Fibroblast of skin of left quadriceps (primary cell): ENCODE data around the gene CADM2.
"Not testable (repeated sequence)": the region's sequence is repeated elsewhere in the genome, so short reads cannot be mapped to it uniquely, and the experiment has no call there.

Experiments
- DNase-seq, 2 experiments: peaks; one replicate each; pipeline ENCODE4 v3.0.0-alpha.2; 2013; ENCODE audit warnings: low read depth in 2 of 2

CADM2 gene

DNA sequence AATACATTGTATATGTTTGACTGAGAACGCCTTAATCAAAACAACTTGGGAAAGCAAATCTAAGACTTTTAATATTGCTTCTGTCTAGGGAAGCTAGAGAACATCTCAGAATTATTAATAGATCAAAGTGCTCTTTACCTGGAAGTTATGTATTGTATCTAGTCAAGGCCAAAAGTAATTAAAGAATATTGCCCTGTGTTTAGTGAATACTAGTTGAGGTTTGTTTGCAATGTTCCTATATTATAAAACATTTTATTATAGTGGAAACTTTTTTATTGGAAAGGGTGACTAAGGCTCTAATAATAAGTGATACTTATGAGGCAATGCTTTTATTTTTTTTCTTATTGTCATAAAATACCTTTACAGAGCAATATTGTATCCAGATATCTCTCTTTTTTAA, 118.2 kb downstream of the CADM2 start:
- DNase-seq = no peak

DNA sequence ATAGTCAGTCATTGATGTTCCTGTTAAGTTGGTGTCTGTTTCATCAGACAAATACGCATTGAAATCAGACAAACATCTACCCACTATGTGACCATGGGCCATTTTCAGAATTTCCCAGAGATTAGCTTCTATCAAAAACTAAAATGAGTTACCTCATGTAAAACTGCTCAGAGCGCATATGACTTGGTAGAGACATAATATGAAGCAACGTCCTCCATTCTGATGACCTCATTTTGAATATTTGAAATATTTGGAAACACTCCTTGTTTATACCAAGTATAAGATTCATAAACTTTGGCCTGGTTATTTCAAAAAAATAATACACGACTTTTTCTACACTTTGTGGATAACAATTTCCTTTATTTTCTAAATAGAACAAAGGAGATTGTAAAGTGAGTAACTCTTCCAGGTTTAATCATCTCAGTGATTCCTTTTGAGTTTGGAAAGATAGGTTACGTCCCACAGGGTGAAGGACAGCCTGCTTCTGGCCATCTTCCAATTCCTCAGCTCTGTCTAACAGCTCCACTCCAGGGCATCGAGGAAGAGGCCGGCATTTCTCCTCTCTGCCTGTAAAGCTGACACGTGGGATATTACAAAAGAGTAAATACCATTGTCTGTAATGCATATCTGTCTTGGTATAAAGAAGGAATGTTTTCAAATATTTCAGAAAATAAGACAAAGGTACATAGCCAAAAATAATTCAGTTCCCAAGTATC, 122.6 kb downstream of the CADM2 start:
- DNase-seq = no peak

DNA sequence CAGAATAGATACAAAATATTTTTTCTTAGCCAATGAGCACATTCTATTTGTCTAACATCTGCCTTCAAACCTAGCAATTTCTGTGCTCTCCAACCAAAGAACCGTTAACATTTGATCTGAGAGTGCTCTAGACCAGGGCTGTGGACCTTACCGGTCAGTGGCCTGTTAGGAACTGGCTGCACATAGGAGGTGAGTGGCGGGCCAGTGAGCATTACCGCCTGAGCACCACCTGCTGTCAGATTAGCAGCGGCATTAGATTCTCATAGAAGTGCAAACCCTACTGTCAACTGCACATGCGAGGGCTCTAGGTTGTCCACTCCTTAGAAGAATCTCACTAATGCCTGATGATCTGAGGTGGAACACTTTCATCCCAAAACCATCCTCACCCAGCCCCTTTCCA, 131.7 kb downstream of the CADM2 start:
- DNase-seq = no peak

DNA sequence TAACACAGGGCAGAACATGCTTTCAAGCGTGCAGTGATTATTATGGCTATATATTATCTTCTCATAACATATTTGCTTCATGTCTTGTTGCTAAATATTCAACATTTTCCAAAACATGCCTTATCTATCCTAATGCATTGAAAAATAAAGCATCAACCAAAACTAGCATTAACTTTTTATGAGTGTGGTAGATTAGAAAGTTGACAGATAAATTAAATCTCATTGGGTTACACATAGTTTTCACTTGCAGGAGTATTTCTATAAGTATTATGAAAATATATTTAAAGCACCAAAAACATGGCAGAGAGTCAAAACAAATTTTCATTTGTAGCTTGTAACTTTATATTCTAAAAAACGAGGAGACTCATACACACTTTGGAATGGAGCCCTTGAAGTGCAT, 141.5 kb downstream of the CADM2 start:
- no peak for DNase-seq

DNA sequence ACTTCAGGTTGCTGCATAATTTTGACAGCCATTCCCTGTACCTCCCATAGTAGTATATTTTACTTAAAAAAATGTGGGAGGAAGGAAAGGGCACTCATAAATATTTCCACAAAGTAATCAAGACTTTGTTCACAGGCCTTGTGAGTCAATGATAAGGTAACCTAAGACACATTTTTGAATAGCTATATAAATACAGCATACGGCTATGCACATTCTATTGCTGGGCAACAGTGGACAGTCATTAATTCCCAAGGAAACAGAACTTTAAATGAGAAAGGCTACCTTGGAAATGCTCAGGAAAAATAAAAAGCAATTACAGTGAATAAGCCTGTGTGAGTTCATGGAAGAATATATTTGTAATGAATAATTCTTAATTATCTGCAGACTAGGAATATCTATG, 144.0 kb downstream of the CADM2 start:
- no peak for DNase-seq

DNA sequence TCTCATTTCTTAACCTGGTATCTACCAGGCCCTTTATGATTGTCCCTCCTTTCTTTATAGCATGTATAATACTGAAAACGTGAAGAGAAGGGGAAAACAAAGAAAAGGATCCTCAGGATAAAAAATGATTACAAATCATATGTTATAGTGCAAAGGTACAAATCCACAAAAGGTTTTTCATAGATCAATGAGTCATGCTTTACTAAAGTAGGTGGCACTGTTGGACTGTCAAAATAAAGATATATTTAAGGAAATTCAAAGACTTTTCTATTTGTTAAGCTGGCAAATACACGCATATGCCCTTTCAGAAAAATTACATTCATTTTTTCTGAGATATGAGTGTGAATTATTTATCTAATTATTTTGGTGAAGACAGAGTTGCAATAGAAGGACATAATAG, 151.6 kb downstream of the CADM2 start:
- no peak for DNase-seq

DNA sequence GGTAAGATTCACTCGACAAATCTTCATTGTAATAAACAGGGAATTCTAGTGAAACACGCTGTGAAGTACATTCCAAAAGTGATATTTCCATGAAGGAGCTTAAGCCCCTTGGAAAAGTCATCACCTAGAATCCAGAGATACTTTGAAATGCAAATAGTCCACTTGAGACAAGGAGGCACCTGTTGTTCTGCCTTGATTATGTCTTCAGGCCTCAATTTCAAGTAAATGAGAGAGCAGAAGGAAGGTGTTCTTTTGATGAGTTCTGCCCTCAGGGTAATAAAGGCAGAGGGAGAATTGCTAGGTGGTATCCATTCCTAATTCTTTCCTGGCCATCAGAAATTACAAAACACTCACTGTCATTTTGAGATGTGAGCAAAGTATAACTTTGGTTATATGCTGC, 162.1 kb downstream of the CADM2 start:
- DNase-seq = no peak

DNA sequence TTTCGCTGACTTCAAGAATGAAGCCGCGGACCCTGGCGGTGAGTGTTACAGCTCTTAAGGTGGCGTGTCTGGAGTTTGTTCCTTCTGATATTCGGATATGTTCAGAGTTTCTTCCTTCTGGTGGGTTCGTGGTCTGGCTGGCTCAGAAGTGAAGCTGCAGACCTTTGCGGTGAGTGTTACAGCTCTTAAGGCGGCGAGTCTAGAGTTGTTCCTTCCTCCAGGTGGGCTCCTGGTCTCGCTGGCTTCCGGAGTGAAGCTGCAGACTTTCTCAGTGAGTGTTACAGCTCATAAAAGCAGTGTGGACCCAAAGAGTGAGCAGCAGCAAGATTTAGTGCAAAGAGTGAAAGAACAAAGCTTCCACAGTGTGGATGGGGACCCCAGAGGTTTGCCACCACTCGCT, 174.1 kb downstream of the CADM2 start:
- DNase-seq = not testable (repeated sequence)

DNA sequence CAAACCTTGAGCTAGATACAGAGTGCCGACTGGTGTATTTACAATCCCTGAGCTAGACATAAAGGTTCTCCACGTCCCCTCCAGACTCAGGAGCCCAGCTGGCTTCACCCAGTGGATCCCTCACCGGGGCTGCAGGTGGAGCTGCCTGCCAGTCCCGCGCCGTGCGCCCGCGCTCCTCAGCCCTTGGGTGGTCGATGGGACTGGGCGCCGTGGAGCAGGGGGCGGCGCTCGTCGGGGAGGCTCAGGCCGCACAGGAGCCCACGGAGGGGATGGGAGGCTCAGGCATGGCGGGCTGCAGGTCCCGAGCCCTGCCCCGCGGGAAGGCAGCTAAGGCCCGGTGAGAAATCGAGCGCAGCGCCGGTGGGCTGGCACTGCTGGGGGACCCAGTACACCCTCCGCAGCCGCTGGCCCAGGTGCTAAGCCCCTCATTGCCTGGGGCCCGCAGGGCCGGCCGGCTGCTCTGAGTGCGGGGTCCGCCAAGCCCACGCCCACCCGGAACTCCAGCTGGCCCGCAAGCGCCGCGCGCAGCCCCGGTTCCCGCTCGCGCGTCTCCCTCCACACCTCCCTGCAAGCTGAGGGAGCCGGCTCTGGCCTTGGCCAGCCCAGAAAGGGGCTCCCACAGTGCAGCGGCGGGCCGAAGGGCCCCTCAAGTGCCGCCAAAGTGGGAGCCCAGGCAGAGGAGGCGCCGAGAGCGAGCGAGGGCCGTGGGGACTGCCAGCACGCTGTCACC, 175.1 kb downstream of the CADM2 start:
- not testable (repeated sequence) for DNase-seq

DNA sequence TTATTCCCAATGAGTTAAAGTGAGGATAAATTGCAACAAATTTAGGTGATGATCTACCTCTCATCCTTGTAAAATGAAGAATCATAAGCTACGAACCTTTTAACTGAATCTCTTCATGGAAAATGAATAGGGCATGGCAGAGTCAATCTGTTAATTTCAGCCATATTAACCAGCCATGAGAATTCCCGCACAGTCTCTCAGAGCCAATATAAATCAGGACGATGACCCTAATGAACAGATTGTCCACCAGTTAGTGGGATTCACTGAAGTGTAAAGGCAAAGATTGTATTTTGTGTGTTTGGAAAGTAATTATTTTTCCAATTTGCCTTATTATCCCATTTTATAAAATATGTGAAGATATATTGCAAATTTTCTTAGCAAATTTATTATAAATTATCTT, 183.8 kb downstream of the CADM2 start:
- DNase-seq = no peak

DNA sequence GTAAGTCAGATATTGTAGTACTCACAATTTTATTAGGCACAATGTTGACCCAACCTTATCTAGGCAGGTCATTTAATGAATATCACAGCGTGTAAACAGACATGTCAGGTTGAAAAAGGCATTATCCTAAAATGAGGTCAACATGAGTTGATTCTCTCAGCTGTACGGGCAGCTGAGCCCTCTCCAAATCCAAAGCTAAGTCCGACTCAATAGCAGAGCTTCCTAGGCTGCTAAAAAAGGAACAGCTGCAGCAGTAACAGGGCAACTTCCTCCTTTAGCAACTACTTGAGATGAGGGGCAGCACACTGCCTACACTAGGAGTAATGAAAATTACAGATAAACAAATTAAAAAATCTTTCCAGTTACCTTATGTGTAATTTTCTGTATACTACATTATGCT, 189.2 kb downstream of the CADM2 start:
- no peak for DNase-seq

DNA sequence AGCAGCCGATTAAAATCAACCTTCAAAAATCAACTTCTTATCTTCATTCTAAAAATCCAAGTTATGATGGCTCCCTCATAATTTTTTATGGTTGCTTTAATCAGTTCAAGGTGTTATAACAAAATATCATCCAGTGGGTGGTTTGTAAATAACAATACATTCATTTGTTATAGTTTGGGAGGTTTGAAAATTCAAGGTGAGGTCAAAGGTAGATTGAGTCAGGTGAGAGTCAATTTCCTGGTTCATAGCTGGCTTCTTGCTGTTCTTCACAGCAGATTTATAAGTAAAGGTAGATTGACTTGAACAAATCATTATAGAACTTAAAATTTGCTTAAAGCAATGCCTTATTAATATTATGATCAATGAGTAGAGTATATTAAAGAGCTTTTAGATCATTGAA, 192.8 kb downstream of the CADM2 start:
- no peak for DNase-seq

DNA sequence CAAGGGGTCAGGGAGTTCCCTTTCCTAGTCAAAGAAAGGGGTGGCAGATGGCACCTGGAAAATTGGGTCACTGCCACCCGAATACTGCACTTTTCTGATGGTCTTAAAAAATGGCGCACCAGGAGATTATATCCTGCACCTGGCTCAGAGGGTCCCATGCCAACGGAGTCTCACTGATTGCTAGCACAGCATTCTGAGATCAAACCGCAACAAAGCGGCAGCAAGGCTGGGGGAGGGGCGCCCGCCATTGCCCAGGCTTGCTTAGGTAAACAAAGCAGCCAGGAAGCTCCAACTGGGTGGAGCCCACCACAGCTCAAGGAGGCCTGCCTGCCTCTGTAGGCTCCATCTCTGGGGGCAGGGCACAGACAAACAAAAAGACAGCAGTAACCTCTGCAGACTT, 194.5 kb downstream of the CADM2 start:
- not testable (repeated sequence) for DNase-seq

DNA sequence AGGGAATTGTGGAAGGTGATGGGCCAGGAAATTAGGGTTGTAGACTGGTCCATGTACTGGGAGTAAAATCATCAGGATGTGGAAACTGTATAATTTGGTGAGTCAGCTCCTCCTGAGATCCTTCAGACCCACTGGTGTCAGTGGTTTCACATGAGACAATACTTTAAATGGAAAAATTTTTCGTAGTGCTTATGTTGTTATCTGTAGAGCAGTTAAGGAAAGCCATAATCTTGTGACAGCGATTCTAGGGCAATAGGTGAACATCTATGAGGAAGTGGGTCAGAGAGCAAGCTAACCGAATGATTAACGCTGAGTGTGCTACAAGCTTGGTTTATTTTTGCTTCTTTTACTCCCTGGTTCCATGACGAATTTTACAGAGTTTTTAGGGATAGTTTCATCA, 200.6 kb downstream of the CADM2 start:
- DNase-seq = no peak

DNA sequence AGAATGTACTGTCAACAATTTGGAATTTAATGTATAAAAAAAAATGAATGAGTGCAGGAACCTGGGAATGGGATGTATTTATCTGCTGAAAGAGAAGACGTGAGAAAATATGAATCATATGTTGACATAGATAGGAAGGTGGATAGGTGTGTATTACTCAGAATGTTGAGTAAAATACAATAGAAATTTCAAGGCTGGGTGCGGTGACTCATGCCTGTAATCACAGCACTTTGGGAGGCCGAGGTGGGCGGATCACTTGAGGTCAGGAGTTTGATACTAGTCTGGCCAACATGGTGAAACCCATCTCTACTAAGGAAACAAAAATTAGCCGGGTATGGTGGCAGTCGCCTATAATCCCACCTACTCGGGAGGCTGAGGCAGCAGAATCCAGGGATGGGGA, 202.8 kb downstream of the CADM2 start:
- DNase-seq = no peak

DNA sequence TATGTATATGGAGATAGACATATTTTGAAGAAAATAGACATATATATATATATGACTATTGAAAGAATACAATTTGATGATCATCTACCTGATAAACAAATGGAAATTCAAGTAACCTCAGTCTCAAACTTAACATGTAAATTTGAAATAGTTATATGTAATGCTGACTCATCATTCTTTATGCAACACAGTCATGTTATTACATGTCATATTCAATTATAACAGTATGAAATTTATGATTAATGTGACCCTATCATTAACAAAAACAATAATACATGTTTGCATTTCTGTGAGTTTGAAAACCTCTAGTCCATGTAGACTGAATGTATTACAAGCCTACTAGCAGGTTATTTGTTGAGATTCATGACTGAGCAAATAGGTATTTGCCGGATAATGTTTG, 204.1 kb downstream of the CADM2 start:
- DNase-seq = no peak

DNA sequence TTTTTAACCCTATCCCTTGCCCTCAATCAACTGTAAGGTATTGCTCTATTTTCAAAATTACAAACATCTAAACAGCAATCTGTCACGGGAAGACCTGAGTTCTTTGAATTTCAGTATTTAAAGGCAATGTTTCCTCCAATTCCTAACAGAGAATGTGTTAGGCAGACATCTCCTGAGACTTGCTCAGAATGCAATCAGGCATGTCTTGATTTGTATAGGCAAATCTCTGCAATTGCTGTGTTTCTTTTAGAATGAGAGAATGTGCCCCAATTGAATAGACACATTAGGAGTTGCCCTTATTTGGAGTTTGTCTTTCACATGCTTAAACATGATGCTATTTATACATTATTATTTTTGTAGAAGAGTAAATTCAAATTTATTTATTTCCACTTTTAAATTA, 205.6 kb downstream of the CADM2 start:
- no peak for DNase-seq

DNA sequence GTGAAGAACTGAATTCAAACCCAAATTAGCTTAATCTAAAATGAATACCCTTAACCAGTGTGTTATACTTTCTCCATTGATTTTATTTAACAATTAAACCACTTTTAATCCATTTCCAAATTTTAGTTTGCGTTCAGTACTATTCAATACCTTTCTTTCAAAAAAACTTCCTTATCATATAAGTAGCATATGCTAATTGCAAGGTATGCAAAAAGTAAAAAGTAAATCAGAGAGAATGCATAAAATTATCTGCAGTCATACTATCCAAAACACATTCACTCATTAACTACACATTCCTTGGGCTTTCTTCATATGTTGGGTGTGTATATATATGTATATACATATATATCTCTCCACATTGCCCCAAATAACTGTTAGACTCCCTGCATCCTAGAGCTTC, 208.8 kb downstream of the CADM2 start:
- DNase-seq = no peak

DNA sequence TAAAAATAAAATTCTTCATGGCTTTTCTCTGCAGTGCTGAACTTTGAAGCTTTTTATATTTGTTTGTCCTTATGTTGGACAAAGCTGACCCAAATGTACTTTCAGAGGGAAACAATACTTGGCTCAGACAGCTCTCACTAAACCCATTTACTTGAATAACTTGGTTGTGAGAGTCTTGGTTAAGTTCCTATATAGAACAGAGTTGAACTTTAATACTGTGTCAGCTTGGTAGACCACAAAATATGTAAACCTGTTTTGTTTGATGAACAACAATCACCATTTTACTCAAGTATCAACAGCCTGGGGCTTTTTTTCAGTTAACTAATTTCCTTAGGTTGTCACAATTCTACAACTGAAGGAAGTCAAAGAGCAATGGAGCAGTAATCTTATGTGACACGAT, 211.9 kb downstream of the CADM2 start:
- no peak for DNase-seq

DNA sequence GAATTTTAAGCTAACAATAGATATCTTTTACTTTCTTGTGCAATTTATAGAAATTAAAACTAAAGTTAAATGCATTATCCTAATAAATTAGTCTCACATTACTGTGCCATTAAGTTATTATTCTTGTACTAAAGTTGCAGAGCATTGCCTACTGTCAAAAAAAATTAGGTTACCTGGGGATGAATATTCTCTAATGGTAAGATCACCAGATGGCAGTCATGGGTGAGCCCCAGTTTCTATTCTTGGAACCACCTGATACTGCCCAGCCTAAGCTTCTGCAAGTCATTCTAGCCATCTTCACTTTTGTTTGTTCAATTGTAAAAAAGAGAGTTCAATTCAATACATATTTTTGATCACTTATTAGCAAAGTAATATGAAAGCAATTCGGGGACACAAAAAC, 213.2 kb downstream of the CADM2 start:
- DNase-seq = no peak

DNA sequence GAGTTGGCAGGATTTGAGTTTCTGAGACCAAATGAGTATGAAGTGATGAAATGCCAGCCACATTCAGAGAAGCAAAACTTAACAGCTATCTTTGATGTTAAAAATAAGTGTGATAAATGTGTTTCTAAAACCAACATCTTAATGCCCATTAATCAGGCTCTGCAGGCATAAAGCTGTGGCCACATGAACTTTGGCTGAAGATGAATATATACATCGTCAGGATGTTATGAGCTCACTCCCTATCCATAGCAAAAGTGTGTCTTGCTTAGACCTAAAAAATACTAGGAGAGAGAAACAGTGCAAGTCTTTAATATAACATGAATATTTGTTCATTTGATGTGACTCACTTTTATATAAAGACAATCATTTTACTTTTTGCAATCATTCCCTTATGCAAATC, 218.0 kb downstream of the CADM2 start:
- no peak for DNase-seq

DNA sequence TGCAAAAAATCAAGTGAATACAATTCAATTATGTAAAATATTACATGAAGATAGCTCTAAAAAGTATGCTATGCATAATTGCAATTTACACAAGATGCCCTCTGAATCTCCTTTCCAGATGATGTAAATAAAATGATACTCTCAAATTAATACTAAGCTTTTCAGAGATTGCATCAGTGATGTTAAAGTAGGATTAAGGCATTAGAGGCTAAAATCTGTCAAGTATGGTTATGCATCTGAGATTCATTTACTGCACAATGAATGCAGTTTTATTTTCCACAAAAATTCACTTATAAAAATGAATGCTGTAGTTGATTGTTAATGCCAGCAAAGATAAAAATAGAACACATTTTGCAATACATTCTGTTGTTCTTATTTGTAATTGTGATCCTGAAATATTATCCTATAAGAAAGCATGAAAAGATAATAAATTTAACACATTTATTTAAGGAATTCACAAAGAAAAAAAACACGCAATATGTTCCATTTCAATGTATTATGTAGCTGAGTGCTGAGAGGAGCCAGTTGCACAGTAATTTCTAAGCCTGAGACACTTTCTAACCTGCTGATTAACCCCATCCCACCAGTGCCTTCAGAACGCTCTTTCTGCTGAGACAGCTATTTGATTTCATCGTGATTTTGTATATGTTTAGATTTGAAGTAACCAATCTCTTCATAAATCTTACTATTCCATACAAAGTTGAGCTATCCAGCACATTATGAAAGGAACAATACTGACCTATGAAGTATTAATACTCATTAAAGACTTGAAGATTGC, 224.4 kb downstream of the CADM2 start:
- no peak for DNase-seq

DNA sequence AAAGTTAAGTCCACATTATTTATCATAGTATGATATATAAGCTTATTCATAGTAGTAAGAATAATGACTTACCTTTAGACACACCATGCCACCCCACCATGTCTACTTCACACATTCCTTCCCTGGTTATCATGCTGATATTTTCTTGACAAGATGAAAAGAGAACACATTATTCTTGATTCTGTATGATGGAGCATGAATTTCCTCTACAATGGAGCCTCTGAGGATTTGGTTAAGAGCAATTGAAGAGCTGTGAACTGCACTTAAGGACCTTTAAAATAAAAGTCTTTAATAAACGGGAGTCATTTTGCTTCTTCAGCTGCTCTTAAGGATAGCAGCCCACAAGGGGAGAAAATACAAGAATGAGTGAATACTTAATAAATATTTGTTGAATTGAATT, 226.7 kb downstream of the CADM2 start:
- DNase-seq = no peak
